Measurements from ENCODE around the gene ARAP2.
A peak's percentile ranks its signal among the peaks of the same experiment; 100 is the strongest.

The ARAP2 gene, protein sequence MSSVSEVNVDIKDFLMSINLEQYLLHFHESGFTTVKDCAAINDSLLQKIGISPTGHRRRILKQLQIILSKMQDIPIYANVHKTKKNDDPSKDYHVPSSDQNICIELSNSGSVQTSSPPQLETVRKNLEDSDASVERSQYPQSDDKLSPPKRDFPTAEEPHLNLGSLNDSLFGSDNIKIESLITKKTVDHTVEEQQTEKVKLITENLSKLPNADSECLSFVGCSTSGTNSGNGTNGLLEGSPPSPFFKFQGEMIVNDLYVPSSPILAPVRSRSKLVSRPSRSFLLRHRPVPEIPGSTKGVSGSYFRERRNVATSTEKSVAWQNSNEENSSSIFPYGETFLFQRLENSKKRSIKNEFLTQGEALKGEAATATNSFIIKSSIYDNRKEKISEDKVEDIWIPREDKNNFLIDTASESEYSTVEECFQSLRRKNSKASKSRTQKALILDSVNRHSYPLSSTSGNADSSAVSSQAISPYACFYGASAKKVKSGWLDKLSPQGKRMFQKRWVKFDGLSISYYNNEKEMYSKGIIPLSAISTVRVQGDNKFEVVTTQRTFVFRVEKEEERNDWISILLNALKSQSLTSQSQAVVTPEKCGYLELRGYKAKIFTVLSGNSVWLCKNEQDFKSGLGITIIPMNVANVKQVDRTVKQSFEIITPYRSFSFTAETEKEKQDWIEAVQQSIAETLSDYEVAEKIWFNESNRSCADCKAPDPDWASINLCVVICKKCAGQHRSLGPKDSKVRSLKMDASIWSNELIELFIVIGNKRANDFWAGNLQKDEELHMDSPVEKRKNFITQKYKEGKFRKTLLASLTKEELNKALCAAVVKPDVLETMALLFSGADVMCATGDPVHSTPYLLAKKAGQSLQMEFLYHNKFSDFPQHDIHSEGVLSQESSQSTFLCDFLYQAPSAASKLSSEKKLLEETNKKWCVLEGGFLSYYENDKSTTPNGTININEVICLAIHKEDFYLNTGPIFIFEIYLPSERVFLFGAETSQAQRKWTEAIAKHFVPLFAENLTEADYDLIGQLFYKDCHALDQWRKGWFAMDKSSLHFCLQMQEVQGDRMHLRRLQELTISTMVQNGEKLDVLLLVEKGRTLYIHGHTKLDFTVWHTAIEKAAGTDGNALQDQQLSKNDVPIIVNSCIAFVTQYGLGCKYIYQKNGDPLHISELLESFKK (N-terminal part only)

GRCh38 chr4:36244257-36245082 is at the start of gene ARAP2:
Gene ARAP2, minus strand, starts transcription at chr4:36244514. Its CDS starts 15,028 bp downstream, at chr4:36229486.
- H3K4me3 ChIP-seq (replicated peaks; ENCODE audit: low read depth, low read length) = peak within 1 kb of the TSS; percentile 59
- TF ChIP-seq, protein P1, sequence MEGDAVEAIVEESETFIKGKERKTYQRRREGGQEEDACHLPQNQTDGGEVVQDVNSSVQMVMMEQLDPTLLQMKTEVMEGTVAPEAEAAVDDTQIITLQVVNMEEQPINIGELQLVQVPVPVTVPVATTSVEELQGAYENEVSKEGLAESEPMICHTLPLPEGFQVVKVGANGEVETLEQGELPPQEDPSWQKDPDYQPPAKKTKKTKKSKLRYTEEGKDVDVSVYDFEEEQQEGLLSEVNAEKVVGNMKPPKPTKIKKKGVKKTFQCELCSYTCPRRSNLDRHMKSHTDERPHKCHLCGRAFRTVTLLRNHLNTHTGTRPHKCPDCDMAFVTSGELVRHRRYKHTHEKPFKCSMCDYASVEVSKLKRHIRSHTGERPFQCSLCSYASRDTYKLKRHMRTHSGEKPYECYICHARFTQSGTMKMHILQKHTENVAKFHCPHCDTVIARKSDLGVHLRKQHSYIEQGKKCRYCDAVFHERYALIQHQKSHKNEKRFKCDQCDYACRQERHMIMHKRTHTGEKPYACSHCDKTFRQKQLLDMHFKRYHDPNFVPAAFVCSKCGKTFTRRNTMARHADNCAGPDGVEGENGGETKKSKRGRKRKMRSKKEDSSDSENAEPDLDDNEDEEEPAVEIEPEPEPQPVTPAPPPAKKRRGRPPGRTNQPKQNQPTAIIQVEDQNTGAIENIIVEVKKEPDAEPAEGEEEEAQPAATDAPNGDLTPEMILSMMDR (IDR thresholded peaks at IDR 0.05; ENCODE audit: low read length, missing control alignments) = no peak
- DNase-seq (ENCODE audit: low read depth) = peak; percentile 14

- DNase-seq (ENCODE audit: low read depth) = peak; percentile 11
- H3K4me3 ChIP-seq (replicated peaks; ENCODE audit: low read depth, low read length) = no peak overlapping the region
- TF ChIP-seq, protein P1 (IDR thresholded peaks at IDR 0.05; ENCODE audit: low read length, missing control alignments) = no peak
Observed at GRCh38 chr4:36292556-36293188, 48.4 kb upstream of the ARAP2 start.

GRCh38 chr4:36290641-36291040 is 46.3 kb upstream of the ARAP2 start:
- DNase-seq (ENCODE audit: low read depth) = no peak
- H3K4me3 ChIP-seq (replicated peaks; ENCODE audit: low read depth, low read length) = no peak overlapping the region
- TF ChIP-seq, protein P1 (IDR thresholded peaks at IDR 0.05; ENCODE audit: low read length, missing control alignments) = no peak

- no peak overlapping the region for H3K4me3 ChIP-seq (replicated peaks; ENCODE audit: low read depth, low read length)
- TF ChIP-seq, protein P1 (IDR thresholded peaks at IDR 0.05; ENCODE audit: low read length, missing control alignments) = no peak
- peak; percentile 20 for DNase-seq (ENCODE audit: low read depth)
Observed at GRCh38 chr4:36288731-36289426, 44.6 kb upstream of the ARAP2 start.

GRCh38 chr4:36286481-36286871 is 42.2 kb upstream of the ARAP2 start:
- DNase-seq (ENCODE audit: low read depth) = no peak
- H3K4me3 ChIP-seq (replicated peaks; ENCODE audit: low read depth, low read length) = no peak overlapping the region
- TF ChIP-seq, protein P1 (IDR thresholded peaks at IDR 0.05; ENCODE audit: low read length, missing control alignments) = no peak
